SW480 (cell line): Measurements from ENCODE around the gene PRKAA2.

Experiments used
- DNase-seq: peaks from one replicate; pipeline ENCODE4 v3.0.0-alpha.2; 2016; ENCODE audit warnings: low spot score

PRKAA2 gene

DNA sequence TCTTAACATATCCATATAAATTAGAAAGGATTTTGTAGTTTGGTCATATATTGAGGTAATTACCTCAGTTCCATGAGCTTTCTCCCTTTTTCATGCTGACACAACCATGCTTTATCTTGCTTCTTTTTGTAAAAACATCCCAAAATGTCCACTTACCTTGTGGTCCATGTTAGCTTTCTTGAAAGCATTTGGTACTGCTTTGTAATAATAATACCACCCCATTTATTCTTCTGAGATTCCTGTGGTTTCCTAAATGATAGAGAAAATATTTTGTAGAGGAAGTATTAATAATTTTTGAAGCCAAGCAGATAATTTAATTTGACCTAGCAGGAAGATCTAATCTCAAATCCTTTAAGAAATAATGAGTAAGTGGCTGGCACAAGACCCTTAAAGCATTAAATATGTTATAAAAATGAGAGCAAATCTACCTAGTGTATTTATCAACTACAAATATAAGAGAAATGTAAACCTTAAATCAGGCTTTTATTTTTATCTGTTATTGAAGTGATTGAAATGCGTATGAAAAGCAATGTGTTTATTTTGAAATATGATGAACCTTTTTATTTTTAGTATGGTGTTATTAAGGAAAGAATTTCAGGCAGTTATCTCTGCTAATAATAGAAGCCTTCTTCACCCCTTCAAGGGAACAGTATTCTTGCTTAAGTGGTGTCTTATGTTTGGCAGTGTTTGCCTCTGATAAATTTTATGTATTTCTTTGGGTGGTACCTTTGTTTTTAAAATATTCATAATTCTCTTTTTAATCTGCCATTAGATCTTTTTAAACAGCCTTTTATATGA lies 9.2 kb downstream of the PRKAA2 start:
- no peak for DNase-seq

DNA sequence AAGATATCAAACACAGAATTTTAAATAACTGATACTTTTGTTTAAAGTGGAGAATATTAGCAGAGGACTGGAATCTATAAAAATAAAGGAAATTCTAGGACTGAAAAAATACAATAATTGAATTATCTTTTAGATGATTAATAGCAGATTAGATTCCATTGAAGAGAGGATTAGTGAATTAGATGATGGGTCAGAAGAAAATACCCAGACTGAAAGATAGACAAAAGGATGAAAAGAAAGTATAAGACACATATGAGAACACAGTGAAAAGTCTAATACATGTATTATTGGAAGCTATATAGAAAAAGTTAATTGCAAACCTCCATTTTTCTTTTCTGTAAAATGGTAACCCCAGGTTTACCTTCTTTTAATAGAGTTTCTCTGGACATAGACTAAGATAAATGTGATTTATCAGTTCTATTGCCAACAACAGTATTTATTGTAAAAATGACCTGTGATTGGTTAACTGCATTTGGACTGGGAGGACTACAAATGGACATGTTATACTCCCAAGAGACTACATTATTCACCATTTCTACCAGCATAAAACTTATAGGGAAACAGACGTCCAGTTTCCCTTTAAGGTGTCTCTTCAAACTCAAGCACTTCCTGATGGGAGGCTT lies 11.0 kb downstream of the PRKAA2 start:
- DNase-seq, result no peak

DNA sequence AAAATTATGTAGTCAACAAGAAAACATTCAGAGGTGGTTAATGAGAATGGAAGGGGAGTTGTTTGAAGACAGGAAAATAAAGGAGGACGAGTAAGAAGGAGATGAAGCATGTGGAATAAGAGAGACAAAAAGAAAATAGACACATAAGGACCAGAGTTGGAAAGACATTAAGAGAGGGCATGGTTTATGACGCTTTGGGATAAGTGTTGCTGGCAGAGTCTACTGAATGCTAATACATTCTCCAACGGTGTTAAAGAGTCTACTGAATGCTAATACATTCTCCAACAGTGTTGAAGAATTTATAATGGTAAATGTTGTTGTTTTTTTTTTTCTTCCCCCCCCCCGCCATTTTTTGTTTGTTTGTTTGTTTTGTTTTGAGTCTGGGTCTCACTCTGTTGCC lies 13.1 kb downstream of the PRKAA2 start:
- no peak for DNase-seq

DNA sequence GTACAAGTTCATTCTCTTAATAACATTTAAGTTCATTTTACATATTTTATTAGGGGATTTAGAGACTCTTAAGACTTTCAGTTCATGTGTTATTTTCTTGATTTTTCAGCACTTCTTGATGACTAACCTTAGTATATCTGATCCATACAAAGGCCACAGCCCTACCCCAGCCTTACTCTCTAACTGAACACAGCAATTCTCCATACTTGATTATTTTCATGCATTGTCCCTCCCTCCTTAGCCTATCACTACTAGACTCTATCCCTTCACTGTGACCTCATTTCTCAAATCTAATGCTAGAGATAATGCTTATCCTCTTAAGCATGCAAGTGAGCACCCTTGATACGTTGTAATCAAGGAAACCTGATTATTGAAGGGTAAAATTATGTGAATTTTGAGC lies 15.2 kb downstream of the PRKAA2 start:
- DNase-seq, result no peak

DNA sequence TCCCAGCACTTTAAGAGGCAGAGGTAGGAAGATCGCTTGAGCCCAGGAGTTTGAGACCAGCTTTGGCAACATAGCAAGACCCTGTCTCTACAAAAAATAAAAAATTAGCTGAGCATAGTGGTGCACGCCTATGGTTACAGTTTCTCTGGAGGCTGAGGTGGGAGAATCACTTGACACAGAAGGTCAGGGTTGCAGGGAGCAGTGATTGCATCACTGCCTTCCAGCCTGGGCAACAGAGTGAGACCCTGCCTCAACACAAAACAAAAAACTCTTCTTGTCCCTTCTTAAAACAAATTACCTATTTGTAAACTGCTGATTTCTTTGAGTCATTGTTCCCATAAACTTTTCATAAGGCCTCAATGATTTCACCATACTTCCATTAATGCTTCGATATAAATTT lies 18.7 kb downstream of the PRKAA2 start:
- DNase-seq, result no peak

DNA sequence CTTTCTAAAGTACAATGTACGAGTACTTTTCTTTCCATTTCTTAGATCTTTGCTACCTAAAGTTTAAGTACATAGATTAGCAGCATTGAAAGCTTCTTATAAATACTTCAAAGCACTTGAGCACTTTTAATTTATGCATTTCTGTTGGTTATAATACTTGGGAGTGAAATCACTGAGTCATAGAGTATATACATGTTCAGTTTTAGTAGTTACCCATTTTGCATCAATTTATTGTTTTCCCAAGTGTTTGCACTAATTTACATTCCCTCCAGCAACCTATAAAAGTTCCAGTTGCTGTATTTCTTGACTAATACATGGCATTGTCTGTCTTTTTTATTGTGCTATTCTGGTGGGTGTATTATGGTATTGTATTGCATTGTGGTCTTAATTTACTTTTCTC lies 20.3 kb downstream of the PRKAA2 start:
- DNase-seq, result no peak

DNA sequence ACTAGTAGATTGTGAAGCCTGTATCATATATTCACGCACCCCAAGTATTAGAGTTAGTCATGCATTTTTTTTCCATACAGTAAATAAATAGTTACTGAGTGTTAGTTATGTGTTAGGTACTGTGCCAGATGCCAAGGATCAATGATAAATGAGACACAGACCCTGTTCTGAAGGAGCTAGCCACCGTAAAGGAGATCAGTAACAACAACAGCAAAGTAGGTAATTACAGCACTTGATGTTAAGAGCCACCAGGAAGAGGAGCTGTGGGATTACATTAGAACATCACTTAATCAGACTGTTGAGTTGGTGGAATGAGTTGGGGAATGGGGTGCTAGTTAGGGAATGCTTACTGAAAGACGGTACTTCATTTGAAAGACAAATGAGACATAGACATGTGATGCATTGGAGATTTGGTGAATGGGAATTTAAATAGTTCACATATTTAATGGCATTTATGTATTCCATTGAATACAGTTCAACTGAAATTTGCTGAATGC lies 21.0 kb downstream of the PRKAA2 start:
- DNase-seq, result no peak

DNA sequence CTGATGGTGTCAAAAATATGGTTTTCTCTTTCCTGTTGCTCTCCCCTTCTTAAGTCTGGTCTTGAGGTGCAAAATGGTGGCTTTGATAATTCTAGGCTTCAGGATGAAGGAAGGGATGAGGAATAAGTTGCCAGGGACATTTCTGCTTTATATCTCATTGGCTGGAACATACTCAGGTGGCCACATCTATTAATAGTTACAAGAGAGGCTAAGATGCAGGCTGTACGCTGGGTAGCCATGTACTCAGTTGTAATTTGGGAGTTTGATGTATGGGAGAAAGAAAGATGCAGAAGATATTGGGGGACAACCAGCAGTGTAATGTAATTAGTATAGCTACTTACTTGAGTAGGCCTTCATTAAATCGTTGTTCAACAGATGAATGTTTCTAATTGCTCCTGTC lies 25.2 kb downstream of the PRKAA2 start:
- DNase-seq, result no peak

DNA sequence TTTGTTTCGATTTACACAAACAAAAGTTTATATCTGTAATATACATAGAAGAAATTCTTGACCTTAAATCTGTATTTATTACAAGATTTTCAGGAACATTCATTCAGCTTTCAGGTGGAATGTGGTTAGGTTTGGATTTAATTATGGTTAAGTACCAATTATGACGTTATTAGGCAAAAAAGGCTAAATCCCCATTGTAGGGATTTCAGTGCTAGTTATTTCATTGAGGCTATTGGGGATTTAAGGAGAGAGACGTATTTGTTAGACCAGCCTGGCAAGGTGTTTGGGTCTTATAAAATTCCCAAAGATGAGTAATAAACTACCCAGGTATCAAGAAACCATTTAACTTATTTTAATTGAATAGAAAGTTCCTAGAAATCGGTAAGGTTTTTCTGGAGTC lies 26.0 kb downstream of the PRKAA2 start:
- no peak for DNase-seq

DNA sequence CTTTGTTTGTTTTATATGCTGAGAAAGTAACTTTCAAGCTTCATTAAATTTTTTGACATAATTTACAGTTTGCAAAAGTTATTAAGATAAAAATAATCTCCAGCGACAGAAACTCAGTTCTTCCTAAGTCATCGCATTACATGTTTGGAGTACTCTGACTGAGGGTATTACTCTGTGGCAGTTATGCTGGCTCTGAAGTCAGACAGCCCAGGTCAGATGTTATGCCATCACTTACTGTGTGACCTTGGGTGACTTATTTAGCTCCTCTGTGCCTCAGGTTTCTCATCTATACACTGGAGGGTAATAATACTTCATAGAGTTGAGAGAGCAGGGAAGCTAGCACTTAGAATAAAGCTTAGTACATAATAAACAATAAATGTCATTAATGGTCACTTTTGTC lies 26.4 kb downstream of the PRKAA2 start:
- no peak for DNase-seq

DNA sequence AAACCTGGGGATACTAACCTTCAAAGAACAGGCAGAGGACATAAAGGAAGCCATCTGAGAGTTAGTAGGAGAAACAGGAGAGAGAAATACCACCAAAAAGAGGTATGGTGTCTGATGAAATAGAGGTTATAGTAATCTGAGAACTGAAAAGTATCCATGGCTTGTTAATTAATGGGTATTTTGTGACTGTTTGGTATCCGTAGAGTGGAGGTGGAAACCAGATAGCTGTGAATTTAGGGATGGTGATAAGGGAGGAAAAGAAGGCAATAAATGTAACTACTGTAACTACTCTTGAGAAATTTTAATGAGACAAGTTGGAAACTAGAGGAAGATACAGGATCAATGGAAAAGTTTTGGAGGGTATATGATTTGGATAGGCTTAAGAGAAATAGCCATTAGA lies 27.5 kb downstream of the PRKAA2 start:
- DNase-seq, result no peak

DNA sequence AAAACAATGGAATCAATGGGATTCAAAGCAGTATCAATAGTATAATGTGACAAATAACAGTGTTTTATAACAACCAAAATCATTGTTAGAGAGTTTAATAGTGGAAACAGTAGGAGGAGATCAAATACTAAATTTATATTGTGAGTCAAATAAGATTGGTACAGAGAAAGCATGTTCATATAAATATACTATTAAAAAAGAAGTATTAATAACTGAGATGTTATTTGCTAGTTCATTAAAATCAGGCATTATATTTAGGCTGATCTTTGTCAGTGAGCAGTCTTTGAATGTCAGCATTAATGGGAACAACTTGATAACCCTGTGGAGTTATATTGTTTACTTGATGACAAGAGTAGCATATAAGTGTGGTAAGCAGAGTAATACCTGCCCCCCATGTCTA lies 30.6 kb downstream of the PRKAA2 start:
- no peak for DNase-seq

DNA sequence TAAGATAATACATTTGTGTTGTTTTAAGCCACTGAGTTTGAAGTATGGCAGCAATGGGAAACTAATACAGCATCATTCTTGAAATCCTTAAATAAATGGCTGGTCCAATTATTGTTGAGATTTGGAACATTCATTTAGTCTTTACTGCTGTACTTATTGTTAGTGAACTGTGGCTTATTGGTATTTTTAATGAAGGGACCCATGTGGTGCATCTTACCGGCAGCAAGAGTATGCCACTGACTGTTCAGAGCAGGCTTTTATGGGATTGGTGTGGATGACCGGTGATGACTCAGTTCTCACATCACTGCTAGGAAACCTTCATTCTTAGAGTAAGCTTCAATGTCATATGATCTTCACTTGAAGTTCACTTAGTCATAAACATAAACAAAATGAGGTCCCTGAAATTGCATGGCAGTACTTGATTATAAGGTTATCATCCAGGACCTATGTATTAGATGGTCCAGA lies 31.5 kb downstream of the PRKAA2 start:
- peak; percentile 8 for DNase-seq

DNA sequence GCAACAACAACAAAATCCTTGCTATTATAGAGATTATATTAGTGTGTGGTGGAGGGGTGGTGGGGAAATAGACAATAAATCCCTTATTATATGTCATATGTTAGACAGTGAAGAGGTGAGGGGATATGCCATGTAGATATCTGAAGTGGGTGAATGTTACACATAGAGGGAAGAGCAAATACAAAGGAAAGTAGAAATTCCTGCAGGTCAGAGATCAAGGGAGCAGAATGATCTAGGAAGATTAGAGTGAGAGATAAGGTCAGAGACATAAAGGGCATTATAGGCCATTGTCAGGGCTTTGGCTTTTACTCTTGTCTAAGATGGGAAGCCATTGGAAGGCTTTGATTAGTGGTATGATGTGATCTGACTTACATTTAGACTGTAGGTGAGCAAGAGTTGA lies 38.5 kb downstream of the PRKAA2 start:
- no peak for DNase-seq

DNA sequence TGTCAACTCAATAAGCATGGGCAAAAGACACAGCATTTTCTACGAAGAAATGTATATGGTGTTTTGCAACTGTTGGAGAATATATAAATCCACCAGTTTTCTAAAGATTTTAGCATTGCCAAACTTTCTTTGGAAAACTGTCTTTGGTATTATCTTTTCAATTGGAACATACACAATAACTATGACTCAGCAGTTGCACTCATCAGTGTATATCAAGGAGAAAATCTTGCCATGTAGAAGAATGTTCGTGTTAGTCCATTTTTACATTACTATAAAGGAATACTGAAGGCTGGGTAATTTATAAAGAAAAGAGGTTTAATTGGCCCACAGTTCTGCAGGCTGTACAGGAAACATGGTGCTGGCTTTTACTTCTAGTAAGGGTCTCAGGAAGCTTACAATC lies 41.1 kb downstream of the PRKAA2 start:
- no peak for DNase-seq

DNA sequence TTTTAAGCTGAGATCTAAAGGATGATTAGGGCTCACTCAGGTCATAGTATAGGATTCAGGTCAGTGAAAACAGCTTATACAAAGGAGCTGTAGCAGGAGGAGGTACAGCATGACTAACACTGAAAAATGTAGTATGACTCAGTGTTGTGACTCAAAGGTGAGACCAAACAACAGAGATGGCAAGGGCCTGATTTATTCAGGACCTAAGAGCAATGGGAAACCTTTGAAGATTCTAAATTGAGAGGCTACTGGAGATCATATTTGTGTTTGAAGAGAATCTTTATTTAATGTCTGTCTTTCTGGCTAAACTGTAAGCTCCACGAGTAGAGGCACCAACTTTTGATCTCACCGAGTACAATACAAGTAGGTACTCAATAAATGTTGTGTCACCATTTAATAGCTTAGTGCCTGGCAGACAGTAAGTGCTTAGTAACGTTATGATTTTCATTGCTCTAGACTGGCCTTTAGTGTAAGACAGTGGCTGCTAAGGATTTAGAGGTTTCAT lies 43.5 kb downstream of the PRKAA2 start:
- peak; percentile 98 for DNase-seq

DNA sequence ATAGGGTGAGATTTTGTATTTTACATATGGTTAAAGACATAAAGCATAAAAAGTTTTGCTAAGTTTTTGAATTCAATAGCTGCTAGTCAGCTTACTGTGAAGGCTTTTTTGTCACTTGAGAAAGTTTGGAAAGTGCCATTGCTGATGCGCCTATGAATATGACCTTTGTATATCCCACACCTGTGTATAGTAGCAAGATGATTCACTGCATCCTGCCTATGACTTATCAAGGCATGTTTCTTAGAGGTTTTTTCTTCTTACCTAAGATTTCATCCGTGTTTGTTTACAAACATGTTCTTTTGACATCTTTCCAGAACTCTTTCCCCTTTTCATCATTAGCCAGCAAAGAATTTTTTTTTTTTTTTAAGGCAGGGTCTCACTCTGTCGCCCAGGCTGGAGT lies 51.5 kb downstream of the PRKAA2 start:
- DNase-seq, result no peak

DNA sequence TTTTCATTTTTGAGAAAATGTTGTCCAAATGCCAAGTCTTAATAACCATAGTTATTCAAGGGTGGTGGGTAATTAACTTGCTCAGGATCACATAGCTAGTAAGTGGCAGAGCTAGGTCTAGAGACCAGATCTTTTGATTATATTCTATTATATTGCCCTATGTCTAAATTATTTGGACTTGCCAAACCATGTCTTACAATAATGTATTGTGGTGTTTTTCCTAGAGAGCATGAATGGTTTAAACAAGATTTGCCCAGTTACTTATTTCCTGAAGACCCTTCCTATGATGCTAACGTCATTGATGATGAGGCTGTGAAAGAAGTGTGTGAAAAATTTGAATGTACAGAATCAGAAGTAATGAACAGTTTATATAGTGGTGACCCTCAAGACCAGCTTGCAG lies 58.6 kb downstream of the PRKAA2 start:
- no peak for DNase-seq

DNA sequence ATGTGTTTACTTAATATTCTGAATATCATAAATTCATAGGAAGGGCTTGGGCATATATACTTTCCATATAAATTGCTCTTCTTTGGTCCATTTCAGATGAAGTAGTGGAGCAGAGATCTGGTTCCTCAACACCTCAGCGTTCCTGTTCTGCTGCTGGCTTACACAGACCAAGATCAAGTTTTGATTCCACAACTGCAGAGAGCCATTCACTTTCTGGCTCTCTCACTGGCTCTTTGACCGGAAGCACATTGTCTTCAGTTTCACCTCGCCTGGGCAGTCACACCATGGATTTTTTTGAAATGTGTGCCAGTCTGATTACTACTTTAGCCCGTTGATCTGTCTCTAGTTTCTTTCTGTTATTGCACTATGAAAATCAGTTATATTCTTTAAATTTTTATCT lies 62.3 kb downstream of the PRKAA2 start:
- DNase-seq, result no peak

DNA sequence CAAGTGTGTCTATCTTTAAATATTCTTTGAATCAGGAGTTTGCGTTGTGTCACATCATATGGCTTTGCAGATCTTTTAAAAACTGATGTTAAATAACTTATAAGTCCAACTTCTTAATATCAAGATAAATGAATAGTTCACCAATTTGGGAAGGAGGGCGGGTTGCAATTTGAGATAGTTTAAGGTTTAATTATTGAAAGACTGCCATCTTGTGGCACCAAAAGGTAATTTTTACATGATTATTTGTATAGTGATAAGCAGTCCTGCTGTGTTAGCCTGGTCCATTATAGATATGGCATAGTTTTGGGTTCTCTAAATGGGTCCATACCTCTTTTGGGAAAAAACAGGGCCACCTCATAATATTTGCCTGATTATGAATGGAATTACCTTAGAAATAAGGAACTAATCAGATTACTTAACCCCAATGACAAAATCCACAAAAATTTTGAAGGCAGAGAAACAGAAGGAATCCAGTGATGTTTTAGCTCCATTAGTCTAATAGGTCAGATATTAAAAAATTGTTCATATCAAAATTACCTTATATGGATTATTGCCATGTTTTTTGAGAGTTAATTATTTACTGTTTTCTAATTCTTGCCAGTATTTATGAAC lies 64.3 kb downstream of the PRKAA2 start:
- DNase-seq, result peak; percentile 58

DNA sequence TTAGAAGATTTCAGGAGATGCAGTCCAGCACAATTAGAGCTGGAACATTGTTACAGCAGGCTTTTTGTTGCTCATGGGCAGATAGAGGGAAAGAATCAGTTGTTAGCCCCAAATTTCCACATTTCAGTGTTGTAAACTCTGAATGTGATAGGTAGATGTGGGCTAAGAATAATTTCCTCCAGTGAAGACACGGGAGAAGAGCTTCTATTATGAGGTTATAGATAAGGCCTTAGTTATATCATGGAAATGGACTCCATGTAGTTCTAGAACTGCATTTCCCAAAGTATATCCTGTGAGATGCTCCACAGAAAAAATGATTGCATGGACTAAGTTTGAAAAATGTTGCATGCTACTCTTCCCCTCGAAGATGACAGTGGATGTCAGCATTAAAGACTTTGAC lies 64.9 kb downstream of the PRKAA2 start:
- DNase-seq, result no peak

DNA sequence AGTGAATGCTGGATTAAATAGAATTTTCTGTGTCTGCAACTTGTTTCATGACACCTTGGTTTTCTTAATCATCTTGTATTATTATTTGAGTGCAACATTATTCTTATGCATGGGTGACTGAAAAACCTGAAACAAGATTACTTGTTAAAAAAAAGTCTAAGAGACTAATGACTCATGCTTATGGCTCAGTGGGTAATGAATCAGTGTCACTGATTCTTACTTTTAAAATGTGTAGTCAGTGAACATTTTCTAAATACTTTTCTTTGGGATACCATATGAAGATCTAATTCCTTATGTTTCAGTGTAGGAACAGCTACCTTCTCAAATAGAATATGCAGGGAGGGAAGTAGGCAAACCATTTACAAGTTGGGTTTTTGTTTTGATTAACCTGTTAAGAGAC lies 65.5 kb downstream of the PRKAA2 start:
- DNase-seq, result no peak

DNA sequence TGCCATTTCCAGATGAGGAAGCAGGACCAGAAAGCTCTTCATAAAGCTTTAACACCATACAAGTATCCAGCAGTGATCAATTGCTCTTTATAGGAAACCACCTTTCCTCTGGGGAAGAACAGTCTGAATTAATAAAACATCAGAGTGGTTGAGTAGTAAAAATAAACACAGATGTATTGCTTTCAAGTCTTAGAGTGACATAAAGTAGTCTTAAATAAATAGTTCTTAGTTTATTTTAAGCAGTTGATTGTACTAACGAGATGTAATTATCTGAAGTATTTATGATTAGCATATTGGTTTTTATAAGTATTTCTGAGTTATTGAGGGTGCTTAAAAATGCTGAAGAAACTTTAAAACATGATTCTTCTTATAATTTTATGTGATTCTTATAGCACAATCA lies 67.0 kb downstream of the PRKAA2 start:
- no peak for DNase-seq
